Liver (tissue), 9 donors: ENCODE measurements around the gene TMEM135. TPM values are rescaled to one million over a fixed set of nuclear protein-coding genes. Genes with fewer than 3 reads are reported as not detected.

ENCODE experiments used
- DNase-seq: peaks from one replicate; pipeline ENCODE4 v3.0.0-alpha.2; 2017; ENCODE audit warnings: low spot score
- H3K27ac ChIP-seq, 2 donors: one replicate each; pipeline ENCODE4 v1.7.0; 2013; ENCODE audit warnings: inconsistent platforms in 2 of 2, low read length in 2 of 2, control low read depth in 1 of 2, low read depth in 1 of 2, mild to moderate bottlenecking in 1 of 2
- H3K27me3 ChIP-seq, 4 donors: one replicate each; pipeline versions ENCODE4 v1.6.1 to v1.7.0; 2013; ENCODE audit warnings: low read length in 3 of 4, inconsistent platforms in 1 of 4, mild to moderate bottlenecking in 1 of 4, moderate library complexity in 1 of 4; ENCODE audit not compliant: control insufficient read depth in 4 of 4, insufficient read depth in 4 of 4
- H3K36me3 ChIP-seq, 4 donors: one replicate each; pipeline versions ENCODE4 v1.6.1 to v1.7.0; 2013; ENCODE audit warnings: low read length in 3 of 4, mild to moderate bottlenecking in 3 of 4, low read depth in 1 of 4, moderate library complexity in 1 of 4; ENCODE audit not compliant: control insufficient read depth in 4 of 4, insufficient read depth in 3 of 4
- H3K4me1 ChIP-seq, 4 donors: one replicate each; pipeline versions ENCODE4 v1.6.1 to v1.7.0; 2013; ENCODE audit warnings: low read length in 3 of 4, mild to moderate bottlenecking in 3 of 4, moderate library complexity in 1 of 4; ENCODE audit not compliant: control insufficient read depth in 4 of 4, insufficient read depth in 4 of 4
- H3K4me3 ChIP-seq, 3 donors: one replicate each; pipeline versions ENCODE4 v1.6.1 to v1.7.0; 2013; ENCODE audit warnings: low read length in 3 of 3, control low read depth in 1 of 3, low read depth in 1 of 3, mild to moderate bottlenecking in 1 of 3
- H3K9ac ChIP-seq, 2 donors: one replicate each; pipeline ENCODE4 v1.7.0; 2013; ENCODE audit warnings: low read length in 2 of 2, mild to moderate bottlenecking in 2 of 2, moderate library complexity in 2 of 2, control low read depth in 1 of 2, low read depth in 1 of 2
- H3K9me3 ChIP-seq, 4 donors: one replicate each; pipeline versions ENCODE4 v1.6.1 to v1.7.0; 2013; ENCODE audit warnings: low read length in 3 of 4; ENCODE audit not compliant: control insufficient read depth in 4 of 4
- EGR1 ChIP-seq, 2 donors: IDR thresholded peaks; 2 replicates each; pipeline ENCODE4 v1.6.1; 2016 to 2018; ENCODE audit warnings: antibody characterized with exemption in 2 of 2, low read depth in 2 of 2
- FOXA1 ChIP-seq: IDR thresholded peaks from 2 replicates; pipeline ENCODE4 v1.6.1; 2016; ENCODE audit warnings: antibody characterized with exemption
- FOXA2 ChIP-seq: IDR thresholded peaks from 2 replicates; pipeline ENCODE4 v1.6.1; 2016; ENCODE audit warnings: antibody characterized with exemption
- GABPA ChIP-seq, 2 donors: IDR thresholded peaks in 1 of 2; conservative IDR thresholded peaks in 1 of 2; 2 replicates each; pipeline ENCODE4 v1.6.1; 2016; ENCODE audit warnings: antibody characterized with exemption in 2 of 2, mild to moderate bottlenecking in 1 of 2, moderate library complexity in 1 of 2
- HNF4A ChIP-seq, 2 donors: conservative IDR thresholded peaks; 2 replicates each; pipeline ENCODE4 v1.6.1; 2016; ENCODE audit warnings: antibody characterized with exemption in 2 of 2, mild to moderate bottlenecking in 2 of 2
- HNF4G ChIP-seq: IDR thresholded peaks from 2 replicates; pipeline ENCODE4 v1.6.1; 2016; ENCODE audit warnings: antibody characterized with exemption
- JUND ChIP-seq, 2 donors: IDR thresholded peaks; 2 replicates each; pipeline ENCODE4 v1.6.1; 2016; ENCODE audit warnings: antibody characterized with exemption in 2 of 2
- RAD21 ChIP-seq, 2 donors: IDR thresholded peaks; 2 replicates each; pipeline ENCODE4 v1.6.1; 2016; ENCODE audit warnings: antibody characterized with exemption in 2 of 2, mild to moderate bottlenecking in 2 of 2
- RXRA ChIP-seq, 2 donors: IDR thresholded peaks; 2 replicates each; pipeline ENCODE4 v1.6.1; 2017 to 2018; ENCODE audit warnings: antibody characterized with exemption in 2 of 2, mild to moderate bottlenecking in 1 of 2
- SP1 ChIP-seq: IDR thresholded peaks from 2 replicates; pipeline ENCODE4 v1.6.1; 2018; ENCODE audit warnings: antibody characterized with exemption, mild to moderate bottlenecking
- TAF1 ChIP-seq: conservative IDR thresholded peaks from 2 replicates; pipeline ENCODE4 v1.6.1; 2016; ENCODE audit warnings: antibody characterized with exemption, mild to moderate bottlenecking
- YY1 ChIP-seq: IDR thresholded peaks from 2 replicates; pipeline ENCODE4 v1.6.1; 2016; ENCODE audit warnings: antibody characterized with exemption, mild to moderate bottlenecking
- WGBS: extraction: QIAGEN DNeasy Blood & Tissue Kit; methylation state at CpG from one replicate; pipeline ENCODE4 v1.1.7; 2013; 5-methylcytosine and 5-hydroxymethylcytosine counted together
- polyA plus RNA-seq, 2 donors: library from polyadenylated mRNA; stranded (reverse) in 1 of 2; unstranded in 1 of 2; fragments of 200-250 nt in 1 of 2; fragments of >200 nt in 1 of 2; fragmentation: Nextera tagmentation in 1 of 2; extraction: Ambion mirVana in 1 of 2; gene quantifications; one replicate each; pipeline versions ENCODE4 v1.2.1 to v1.2.3, GENCODE V29; 2013 to 2015
- total RNA-seq, 2 donors: library from RNA; depleted of rRNA; stranded (reverse); fragments of >200 nt; gene quantifications; one replicate each; pipeline ENCODE4 v1.2.3, GENCODE V29; 2014
- TF ChIP-seq, protein P1 (sequence below): fragments of 150-350 bp; IDR thresholded peaks from 2 replicates; pipeline ENCODE4 v1.5.1; 2017; ENCODE audit warnings: improper control_type of control experiment, low read depth, low read length; ENCODE audit not compliant: missing input control
- TF ChIP-seq, protein P2 (sequence below): IDR thresholded peaks from 2 replicates; pipeline ENCODE4 v1.6.1; 2016; ENCODE audit warnings: antibody characterized with exemption
- TF ChIP-seq, protein P3 (sequence below): IDR thresholded peaks from 2 replicates; pipeline ENCODE4 v1.6.1; 2016; ENCODE audit warnings: antibody characterized with exemption
- TF ChIP-seq, protein P4 (sequence below): IDR thresholded peaks from 2 replicates; pipeline ENCODE4 v1.6.1; 2016; ENCODE audit warnings: antibody characterized with exemption, mild to moderate bottlenecking
- TF ChIP-seq, protein P5 (sequence below): IDR thresholded peaks from 2 replicates; pipeline ENCODE4 v1.6.1; 2016; ENCODE audit warnings: antibody characterized with exemption
- donor health status: healthy.
- donor health status: healthy.
- donor health status: healthy.
- donor health status: healthy.
- donor health status: healthy.

The TMEM135 gene
- total and polyA plus RNA-seq, 4 donors = 10.0 to 38.9 (median 23.5) TPM

DNA sequence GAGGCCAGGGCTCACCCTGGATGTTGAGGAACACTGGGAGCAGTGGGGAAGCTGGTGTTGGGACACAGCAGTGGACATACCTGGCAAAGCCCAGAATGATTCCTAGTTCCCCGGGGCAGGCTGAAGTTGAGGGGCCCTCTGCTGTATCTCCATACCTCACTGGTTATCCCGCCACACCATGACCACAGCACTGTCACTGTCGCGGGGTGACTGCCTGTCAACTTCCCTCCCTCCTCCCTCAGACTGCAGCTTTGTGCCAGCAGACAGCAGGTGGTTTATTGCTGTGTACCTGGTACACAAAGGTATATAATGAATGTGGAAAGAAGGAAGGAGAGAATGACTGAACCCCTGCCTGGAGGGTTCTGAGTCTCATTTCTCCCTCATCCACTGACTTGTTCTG lies 318.7 kb downstream of the TMEM135 start:
- Histone ChIP-seq H3K27ac (no peak overlapping the region), H3K9me3 (no peaks in the 10 kb centered on the region), H3K27me3 (no peaks in the 10 kb centered on the region), H3K4me1 (peaks cover 0 to 7% (median 3%) of the 10 kb centered on the region in 4 donors), H3K4me3 (no peak overlapping the region), H3K36me3 (no peaks in the 10 kb centered on the region), H3K9ac (no peak overlapping the region)
- WGBS = 84% methylated on average over 4 of the region's 4 CpGs
- DNase-seq = no peak
- no peak for TF ChIP-seq EGR1 (IDR thresholded peaks at IDR 0.05; ENCODE audit: low read depth in 2 of 2)
- TF ChIP-seq TAF1 = no peak
- no peak for TF ChIP-seq GABPA (IDR thresholded peaks at IDR 0.05 in 1 of 2, conservative IDR thresholded peaks at IDR 0.05 in 1 of 2)
- no peak for TF ChIP-seq HNF4A (conservative IDR thresholded peaks at IDR 0.05)
- TF ChIP-seq RAD21 (IDR thresholded peaks at IDR 0.05) = no peak
- TF ChIP-seq YY1 = no peak
- TF ChIP-seq JUND (IDR thresholded peaks at IDR 0.05) = no peak
- TF ChIP-seq, protein P1, sequence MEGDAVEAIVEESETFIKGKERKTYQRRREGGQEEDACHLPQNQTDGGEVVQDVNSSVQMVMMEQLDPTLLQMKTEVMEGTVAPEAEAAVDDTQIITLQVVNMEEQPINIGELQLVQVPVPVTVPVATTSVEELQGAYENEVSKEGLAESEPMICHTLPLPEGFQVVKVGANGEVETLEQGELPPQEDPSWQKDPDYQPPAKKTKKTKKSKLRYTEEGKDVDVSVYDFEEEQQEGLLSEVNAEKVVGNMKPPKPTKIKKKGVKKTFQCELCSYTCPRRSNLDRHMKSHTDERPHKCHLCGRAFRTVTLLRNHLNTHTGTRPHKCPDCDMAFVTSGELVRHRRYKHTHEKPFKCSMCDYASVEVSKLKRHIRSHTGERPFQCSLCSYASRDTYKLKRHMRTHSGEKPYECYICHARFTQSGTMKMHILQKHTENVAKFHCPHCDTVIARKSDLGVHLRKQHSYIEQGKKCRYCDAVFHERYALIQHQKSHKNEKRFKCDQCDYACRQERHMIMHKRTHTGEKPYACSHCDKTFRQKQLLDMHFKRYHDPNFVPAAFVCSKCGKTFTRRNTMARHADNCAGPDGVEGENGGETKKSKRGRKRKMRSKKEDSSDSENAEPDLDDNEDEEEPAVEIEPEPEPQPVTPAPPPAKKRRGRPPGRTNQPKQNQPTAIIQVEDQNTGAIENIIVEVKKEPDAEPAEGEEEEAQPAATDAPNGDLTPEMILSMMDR = no peak
- TF ChIP-seq, protein P2, sequence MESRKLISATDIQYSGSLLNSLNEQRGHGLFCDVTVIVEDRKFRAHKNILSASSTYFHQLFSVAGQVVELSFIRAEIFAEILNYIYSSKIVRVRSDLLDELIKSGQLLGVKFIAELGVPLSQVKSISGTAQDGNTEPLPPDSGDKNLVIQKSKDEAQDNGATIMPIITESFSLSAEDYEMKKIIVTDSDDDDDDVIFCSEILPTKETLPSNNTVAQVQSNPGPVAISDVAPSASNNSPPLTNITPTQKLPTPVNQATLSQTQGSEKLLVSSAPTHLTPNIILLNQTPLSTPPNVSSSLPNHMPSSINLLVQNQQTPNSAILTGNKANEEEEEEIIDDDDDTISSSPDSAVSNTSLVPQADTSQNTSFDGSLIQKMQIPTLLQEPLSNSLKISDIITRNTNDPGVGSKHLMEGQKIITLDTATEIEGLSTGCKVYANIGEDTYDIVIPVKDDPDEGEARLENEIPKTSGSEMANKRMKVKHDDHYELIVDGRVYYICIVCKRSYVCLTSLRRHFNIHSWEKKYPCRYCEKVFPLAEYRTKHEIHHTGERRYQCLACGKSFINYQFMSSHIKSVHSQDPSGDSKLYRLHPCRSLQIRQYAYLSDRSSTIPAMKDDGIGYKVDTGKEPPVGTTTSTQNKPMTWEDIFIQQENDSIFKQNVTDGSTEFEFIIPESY = no peak
- TF ChIP-seq HNF4G = no peak

DNA sequence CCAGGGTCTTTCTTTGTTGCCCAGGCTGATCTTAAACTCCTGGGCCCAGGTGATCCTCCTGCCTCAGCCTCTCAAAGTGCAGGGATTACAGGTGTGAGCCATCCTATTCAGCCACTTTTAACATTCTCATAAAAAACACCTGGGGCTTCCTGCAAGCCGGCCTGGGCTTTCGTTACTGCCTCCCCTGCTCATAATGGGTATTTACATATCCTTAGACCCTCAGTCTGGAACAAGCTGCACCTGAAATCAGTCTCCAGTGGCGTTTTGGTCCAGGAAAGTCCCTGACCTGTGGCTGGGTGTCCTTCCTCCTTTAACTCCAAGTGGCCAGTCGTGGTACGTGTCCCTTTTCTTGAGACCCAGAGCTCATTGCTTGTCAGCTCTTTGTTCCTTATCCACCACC lies 320.7 kb downstream of the TMEM135 start:
- H3K9ac ChIP-seq = no peak overlapping the region
- H3K36me3 ChIP-seq = peaks cover 0 to 3% (median 0%) of the 10 kb centered on the region in 4 donors
- H3K27ac ChIP-seq = no peak overlapping the region
- H3K4me3 ChIP-seq = no peak overlapping the region
- no peaks in the 10 kb centered on the region for H3K27me3 ChIP-seq
- no peak for DNase-seq
- H3K4me1 ChIP-seq = no peaks in the 10 kb centered on the region
- H3K9me3 ChIP-seq = no peaks in the 10 kb centered on the region
- WGBS = 86% methylated on average over 5 of the region's 5 CpGs
- TF ChIP-seq FOXA1 (no peak), FOXA2 (no peak), JUND (IDR thresholded peaks at IDR 0.05) (no peak), TAF1 (no peak), RXRA (IDR thresholded peaks at IDR 0.05) (no peak), GABPA (IDR thresholded peaks at IDR 0.05 in 1 of 2, conservative IDR thresholded peaks at IDR 0.05 in 1 of 2) (no peak), RAD21 (IDR thresholded peaks at IDR 0.05) (no peak), SP1 (no peak), EGR1 (IDR thresholded peaks at IDR 0.05; ENCODE audit: low read depth in 2 of 2) (no peak), YY1 (no peak)
- TF ChIP-seq, protein P3, sequence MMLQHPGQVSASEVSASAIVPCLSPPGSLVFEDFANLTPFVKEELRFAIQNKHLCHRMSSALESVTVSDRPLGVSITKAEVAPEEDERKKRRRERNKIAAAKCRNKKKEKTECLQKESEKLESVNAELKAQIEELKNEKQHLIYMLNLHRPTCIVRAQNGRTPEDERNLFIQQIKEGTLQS = no peak

DNA sequence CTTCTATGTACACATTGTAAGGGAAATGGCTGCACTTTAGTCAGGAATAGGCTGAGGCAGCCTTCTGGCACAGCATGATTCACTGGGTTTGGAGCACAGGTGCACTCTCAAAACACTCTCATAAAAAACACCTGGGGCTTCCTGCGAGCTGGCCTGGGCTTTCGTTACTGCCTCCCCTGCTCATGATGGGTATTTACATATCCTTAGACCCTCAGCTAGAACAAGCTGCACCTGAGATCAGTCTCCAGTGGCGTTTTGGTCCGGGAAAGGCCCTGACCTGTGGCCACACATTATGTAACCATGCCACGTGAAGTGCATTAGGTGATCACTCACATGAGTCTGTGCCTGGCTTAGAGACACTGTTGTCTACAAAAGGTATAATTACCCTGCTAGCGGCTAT lies 321.7 kb downstream of the TMEM135 start:
- DNase-seq = no peak
- Histone ChIP-seq H3K36me3 (peaks cover 0 to 3% (median 0%) of the 10 kb centered on the region in 4 donors), H3K4me1 (no peaks in the 10 kb centered on the region), H3K27me3 (no peaks in the 10 kb centered on the region), H3K27ac (no peak overlapping the region), H3K9ac (no peak overlapping the region), H3K9me3 (no peaks in the 10 kb centered on the region), H3K4me3 (no peak overlapping the region)
- WGBS = 57% methylated on average over 6 of the region's 6 CpGs
- TF ChIP-seq FOXA2 = no peak
- TF ChIP-seq, protein P4, sequence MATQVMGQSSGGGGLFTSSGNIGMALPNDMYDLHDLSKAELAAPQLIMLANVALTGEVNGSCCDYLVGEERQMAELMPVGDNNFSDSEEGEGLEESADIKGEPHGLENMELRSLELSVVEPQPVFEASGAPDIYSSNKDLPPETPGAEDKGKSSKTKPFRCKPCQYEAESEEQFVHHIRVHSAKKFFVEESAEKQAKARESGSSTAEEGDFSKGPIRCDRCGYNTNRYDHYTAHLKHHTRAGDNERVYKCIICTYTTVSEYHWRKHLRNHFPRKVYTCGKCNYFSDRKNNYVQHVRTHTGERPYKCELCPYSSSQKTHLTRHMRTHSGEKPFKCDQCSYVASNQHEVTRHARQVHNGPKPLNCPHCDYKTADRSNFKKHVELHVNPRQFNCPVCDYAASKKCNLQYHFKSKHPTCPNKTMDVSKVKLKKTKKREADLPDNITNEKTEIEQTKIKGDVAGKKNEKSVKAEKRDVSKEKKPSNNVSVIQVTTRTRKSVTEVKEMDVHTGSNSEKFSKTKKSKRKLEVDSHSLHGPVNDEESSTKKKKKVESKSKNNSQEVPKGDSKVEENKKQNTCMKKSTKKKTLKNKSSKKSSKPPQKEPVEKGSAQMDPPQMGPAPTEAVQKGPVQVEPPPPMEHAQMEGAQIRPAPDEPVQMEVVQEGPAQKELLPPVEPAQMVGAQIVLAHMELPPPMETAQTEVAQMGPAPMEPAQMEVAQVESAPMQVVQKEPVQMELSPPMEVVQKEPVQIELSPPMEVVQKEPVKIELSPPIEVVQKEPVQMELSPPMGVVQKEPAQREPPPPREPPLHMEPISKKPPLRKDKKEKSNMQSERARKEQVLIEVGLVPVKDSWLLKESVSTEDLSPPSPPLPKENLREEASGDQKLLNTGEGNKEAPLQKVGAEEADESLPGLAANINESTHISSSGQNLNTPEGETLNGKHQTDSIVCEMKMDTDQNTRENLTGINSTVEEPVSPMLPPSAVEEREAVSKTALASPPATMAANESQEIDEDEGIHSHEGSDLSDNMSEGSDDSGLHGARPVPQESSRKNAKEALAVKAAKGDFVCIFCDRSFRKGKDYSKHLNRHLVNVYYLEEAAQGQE = no peak
- no peak for TF ChIP-seq RAD21 (IDR thresholded peaks at IDR 0.05)
- TF ChIP-seq, protein P2 = no peak
- TF ChIP-seq, protein P5, sequence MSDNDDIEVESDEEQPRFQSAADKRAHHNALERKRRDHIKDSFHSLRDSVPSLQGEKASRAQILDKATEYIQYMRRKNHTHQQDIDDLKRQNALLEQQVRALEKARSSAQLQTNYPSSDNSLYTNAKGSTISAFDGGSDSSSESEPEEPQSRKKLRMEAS = no peak
- TF ChIP-seq, protein P3 = no peak
- TF ChIP-seq RXRA (IDR thresholded peaks at IDR 0.05) = peak in 1 of 2 donors; percentile 35
- no peak for TF ChIP-seq HNF4A (conservative IDR thresholded peaks at IDR 0.05)
